ENCODE data around the gene AMIGO3.

GRCh38 chr3:49720855-49721595, 1.5 kb upstream of the AMIGO3 start:
- TF ChIP-seq CTCF (optimal IDR thresholded peaks at IDR 0.05 in 1 of 3, IDR thresholded peaks at IDR 0.05 in 1 of 3, conservative IDR thresholded peaks at IDR 0.05 in 1 of 3; ENCODE audit: extremely low read depth in 1 of 3, insufficient read depth in 2 of 3, low read length in 3 of 3): no peak
- no peak for TF ChIP-seq EZH2 (IDR thresholded peaks at IDR 0.05; ENCODE audit: low read length)
